ENCODE data around the gene FBXO24. TPM values are rescaled to one million over a fixed set of nuclear protein-coding genes. Genes with fewer than 3 reads are reported as not detected.

FBXO24 gene
- total and polyA plus RNA-seq, 4 donors, result 0.25 to 1.3 (median 0.33) TPM

DNA sequence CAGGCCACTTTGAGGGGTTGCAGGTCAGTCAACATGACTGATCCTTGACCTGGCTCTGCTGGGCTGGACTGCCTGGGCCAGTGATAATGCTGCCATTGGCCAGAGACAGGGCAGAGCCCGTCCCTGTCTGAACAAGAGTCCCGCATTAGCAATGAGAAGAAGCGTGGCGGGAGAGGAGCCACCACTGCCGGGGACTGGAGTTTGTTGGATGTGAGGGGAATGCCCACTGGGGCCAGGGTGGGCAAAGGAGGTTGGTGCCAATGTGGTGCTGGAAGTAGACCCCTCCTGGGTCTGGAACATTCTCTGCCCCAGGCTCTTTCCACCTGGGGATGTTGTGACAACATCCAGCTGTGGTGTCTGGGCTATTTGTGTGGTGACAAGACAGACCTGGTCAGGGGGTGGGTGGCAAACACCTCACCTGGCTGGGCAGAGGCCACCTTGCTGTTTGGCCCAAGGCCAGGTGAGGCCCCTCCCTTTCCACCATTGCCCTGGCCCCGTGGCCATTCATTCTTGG lies 20.1 kb upstream of the FBXO24 start:
- Histone ChIP-seq H3K9ac (ENCODE audit: insufficient read depth in 1 of 2, low read length in 2 of 2) (no peak overlapping the region), H3K27me3 (ENCODE audit: control insufficient read depth in 3 of 3, insufficient read depth in 3 of 3, low read length in 2 of 3) (no peaks in the 10 kb centered on the region), H3K4me1 (ENCODE audit: control insufficient read depth in 5 of 5, insufficient read depth in 5 of 5, low read length in 5 of 5) (peaks cover 0 to 16% (median 5%) of the 10 kb centered on the region in 5 donors), H3K36me3 (ENCODE audit: control insufficient read depth in 4 of 4, insufficient read depth in 4 of 4, low read length in 4 of 4) (peaks cover 0 to 17% (median 0%) of the 10 kb centered on the region in 4 donors), H3K9me3 (ENCODE audit: control insufficient read depth in 4 of 4, insufficient read depth in 3 of 4, low read length in 3 of 4) (no peaks in the 10 kb centered on the region), H3K4me3 (no peak overlapping the region), H3K27ac (ENCODE audit: low read depth in 1 of 2, low read length in 1 of 2) (no peak overlapping the region)
- TF ChIP-seq, protein P1, sequence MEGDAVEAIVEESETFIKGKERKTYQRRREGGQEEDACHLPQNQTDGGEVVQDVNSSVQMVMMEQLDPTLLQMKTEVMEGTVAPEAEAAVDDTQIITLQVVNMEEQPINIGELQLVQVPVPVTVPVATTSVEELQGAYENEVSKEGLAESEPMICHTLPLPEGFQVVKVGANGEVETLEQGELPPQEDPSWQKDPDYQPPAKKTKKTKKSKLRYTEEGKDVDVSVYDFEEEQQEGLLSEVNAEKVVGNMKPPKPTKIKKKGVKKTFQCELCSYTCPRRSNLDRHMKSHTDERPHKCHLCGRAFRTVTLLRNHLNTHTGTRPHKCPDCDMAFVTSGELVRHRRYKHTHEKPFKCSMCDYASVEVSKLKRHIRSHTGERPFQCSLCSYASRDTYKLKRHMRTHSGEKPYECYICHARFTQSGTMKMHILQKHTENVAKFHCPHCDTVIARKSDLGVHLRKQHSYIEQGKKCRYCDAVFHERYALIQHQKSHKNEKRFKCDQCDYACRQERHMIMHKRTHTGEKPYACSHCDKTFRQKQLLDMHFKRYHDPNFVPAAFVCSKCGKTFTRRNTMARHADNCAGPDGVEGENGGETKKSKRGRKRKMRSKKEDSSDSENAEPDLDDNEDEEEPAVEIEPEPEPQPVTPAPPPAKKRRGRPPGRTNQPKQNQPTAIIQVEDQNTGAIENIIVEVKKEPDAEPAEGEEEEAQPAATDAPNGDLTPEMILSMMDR (IDR thresholded peaks at IDR 0.05; ENCODE audit: control extremely low read depth, extremely low read depth), result no peak
- 86 to 87% methylated on average over 6 of the region's 6 CpGs for WGBS, 2 donors
- ATAC-seq (ENCODE audit: insufficient read depth, low FRiP score) (no peak), DNase-seq (no peak)

DNA sequence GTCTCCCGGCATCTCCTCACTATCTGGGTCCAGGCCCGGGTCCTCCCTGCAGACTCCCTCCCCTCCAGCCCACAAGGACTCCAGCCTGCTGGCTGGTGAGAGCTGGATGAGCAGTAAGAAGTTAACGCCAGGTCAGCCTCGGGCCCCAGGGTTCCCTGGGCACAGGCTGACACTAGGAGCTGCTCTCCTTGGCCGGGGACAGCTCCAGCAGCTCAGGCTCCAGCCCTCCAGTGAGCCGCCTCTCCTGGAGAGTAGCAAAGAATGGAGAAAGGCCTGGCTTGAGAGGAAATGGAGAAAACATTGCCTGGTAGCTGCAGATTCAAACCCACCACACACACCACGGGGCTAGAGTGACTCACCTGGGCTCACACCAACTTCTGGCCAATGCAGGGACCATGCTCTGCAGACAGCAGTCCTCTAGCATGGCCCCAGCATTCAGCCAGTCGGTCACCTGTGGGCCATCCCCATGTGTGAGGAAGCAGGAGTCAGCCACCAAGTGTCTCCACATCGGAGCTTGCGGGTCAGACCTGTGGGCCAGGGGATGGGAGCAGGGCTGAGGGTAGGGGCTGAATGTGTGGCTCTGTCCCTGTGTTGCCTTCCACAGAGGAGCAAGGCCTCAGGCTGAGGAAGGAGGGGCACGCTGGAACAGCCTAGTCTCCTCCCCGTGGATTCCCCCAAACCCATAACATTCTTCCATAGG lies 18.9 kb upstream of the FBXO24 start:
- Histone ChIP-seq H3K4me1 (ENCODE audit: control insufficient read depth in 5 of 5, insufficient read depth in 5 of 5, low read length in 5 of 5) (peaks cover 0 to 19% (median 12%) of the 10 kb centered on the region in 5 donors), H3K9me3 (ENCODE audit: control insufficient read depth in 4 of 4, insufficient read depth in 3 of 4, low read length in 3 of 4) (no peaks in the 10 kb centered on the region), H3K27me3 (ENCODE audit: control insufficient read depth in 3 of 3, insufficient read depth in 3 of 3, low read length in 2 of 3) (no peaks in the 10 kb centered on the region), H3K27ac (ENCODE audit: low read depth in 1 of 2, low read length in 1 of 2) (peak overlapping the region in 1 of 2 donors; percentile 28), H3K36me3 (ENCODE audit: control insufficient read depth in 4 of 4, insufficient read depth in 4 of 4, low read length in 4 of 4) (peaks cover 0 to 14% (median 0%) of the 10 kb centered on the region in 4 donors), H3K9ac (ENCODE audit: insufficient read depth in 1 of 2, low read length in 2 of 2) (no peak overlapping the region), H3K4me3 (no peak overlapping the region)
- TF ChIP-seq, protein P1 (IDR thresholded peaks at IDR 0.05; ENCODE audit: control extremely low read depth, extremely low read depth), result no peak
- WGBS, 2 donors, result 79 to 83% methylated on average over 12 of the region's 12 CpGs
- DNase-seq, result no peak
- no peak for ATAC-seq (ENCODE audit: insufficient read depth, low FRiP score)

- TF ChIP-seq, protein P1 (IDR thresholded peaks at IDR 0.05; ENCODE audit: control extremely low read depth, extremely low read depth), result no peak
- H3K4me1 ChIP-seq (ENCODE audit: control insufficient read depth in 5 of 5, insufficient read depth in 5 of 5, low read length in 5 of 5), result peaks cover 0 to 19% (median 12%) of the 10 kb centered on the region in 5 donors
- ATAC-seq (ENCODE audit: insufficient read depth, low FRiP score) (no peak), DNase-seq (no peak)
- H3K4me3 ChIP-seq, result no peak overlapping the region
- peaks cover 0 to 14% (median 0%) of the 10 kb centered on the region in 4 donors for H3K36me3 ChIP-seq (ENCODE audit: control insufficient read depth in 4 of 4, insufficient read depth in 4 of 4, low read length in 4 of 4)
- no peaks in the 10 kb centered on the region for H3K27me3 ChIP-seq (ENCODE audit: control insufficient read depth in 3 of 3, insufficient read depth in 3 of 3, low read length in 2 of 3)
- 26 to 38% methylated on average over 3 of the region's 3 CpGs for WGBS, 2 donors
- H3K9me3 ChIP-seq (ENCODE audit: control insufficient read depth in 4 of 4, insufficient read depth in 3 of 4, low read length in 3 of 4), result no peaks in the 10 kb centered on the region
- peak overlapping the region in 1 of 2 donors; percentile 51 for H3K27ac ChIP-seq (ENCODE audit: low read depth in 1 of 2, low read length in 1 of 2)
- H3K9ac ChIP-seq (ENCODE audit: insufficient read depth in 1 of 2, low read length in 2 of 2), result no peak overlapping the region
These were observed 18.4 kb upstream of the FBXO24 start for GRCh38 chr7:100567751-100568175.

All from lung (tissue), 12 donors.